IMR-90 (cell line): ENCODE measurements around the gene STAMBPL1.

Source experiments
- BHLHE40 ChIP-seq: fragments of 150-350 bp; IDR thresholded peaks from 2 replicates; pipeline ENCODE4 v1.6.1; 2016; ENCODE audit warnings: mild to moderate bottlenecking, low read depth, low read length
- CTCF ChIP-seq: conservative IDR thresholded peaks from 2 replicates; pipeline ENCODE4 v1.5.1; 2012; ENCODE audit warnings: mild to moderate bottlenecking, low read depth, low read length, improper control_type of control experiment
- POLR2A ChIP-seq: IDR thresholded peaks from 2 replicates; pipeline ENCODE4 v1.6.1; 2012; ENCODE audit warnings: mild to moderate bottlenecking, low read depth, low read length
- RAD21 ChIP-seq: IDR thresholded peaks from 2 replicates; pipeline ENCODE4 v1.6.1; 2012; ENCODE audit warnings: low read length, improper control_type of control experiment
- RFX5 ChIP-seq: IDR thresholded peaks from 2 replicates; pipeline ENCODE4 v1.8.0; 2012; ENCODE audit warnings: low read depth, mild to moderate bottlenecking, low read length, moderate library complexity
- SMC3 ChIP-seq: fragments of 150-350 bp; IDR thresholded peaks from 2 replicates; pipeline ENCODE4 v1.6.1; 2016; ENCODE audit warnings: low read depth, mild to moderate bottlenecking, antibody characterized with exemption, low read length, moderate library complexity
- USF2 ChIP-seq: fragments of 150-350 bp; IDR thresholded peaks from 2 replicates; pipeline ENCODE4 v1.6.1; 2017; ENCODE audit warnings: mild to moderate bottlenecking, antibody characterized with exemption, low read length, low read depth
- TF ChIP-seq, protein P1 (sequence below): fragments of 150-350 bp; IDR thresholded peaks from 2 replicates; pipeline ENCODE4 v1.6.1; 2016; ENCODE audit warnings: low read depth, mild to moderate bottlenecking, low read length, moderate library complexity, borderline replicate concordance

DNA sequence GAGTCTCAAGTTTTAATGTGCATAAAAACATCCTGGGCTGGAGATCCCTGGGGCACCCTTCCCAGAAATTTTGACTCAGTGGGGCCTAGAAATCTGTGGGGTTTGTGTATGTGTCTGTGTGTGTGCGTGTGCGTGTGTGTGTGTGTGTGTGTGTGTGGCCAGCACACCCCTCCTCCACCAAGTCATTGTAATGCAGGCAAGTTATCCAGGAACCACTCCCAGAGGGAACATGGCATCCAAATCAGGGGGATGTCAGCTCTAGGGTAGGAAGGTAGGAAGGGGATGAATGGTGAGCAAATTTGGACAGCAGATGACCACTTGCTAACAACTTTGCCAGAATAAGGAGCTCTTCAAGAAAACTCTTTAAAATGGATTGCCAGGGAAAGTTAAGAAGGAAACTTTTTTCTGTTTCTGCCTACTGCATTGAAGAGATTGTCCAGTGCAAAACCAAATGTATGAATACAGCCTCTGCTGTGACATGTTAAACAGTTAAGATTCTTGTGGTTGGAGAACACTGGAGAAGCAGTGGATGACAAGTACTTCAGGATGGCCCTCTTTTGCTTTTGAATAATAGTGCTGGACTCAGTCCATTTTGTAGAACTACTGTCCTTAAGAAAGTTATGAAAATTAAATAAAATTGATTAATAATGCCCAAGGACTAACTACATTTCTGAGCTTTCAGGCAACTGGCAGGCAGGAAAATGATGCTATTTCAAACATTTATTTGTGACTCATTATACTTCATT is 12.3 kb downstream of the STAMBPL1 start:
- TF ChIP-seq CTCF (no peak), POLR2A (no peak), BHLHE40 (no peak), RAD21 (no peak), USF2 (no peak), SMC3 (no peak), RFX5 (no peak)
- TF ChIP-seq, protein P1, sequence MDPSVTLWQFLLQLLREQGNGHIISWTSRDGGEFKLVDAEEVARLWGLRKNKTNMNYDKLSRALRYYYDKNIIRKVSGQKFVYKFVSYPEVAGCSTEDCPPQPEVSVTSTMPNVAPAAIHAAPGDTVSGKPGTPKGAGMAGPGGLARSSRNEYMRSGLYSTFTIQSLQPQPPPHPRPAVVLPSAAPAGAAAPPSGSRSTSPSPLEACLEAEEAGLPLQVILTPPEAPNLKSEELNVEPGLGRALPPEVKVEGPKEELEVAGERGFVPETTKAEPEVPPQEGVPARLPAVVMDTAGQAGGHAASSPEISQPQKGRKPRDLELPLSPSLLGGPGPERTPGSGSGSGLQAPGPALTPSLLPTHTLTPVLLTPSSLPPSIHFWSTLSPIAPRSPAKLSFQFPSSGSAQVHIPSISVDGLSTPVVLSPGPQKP: no peak
